Sciatic nerve (tissue), 2 donors: Measurements from ENCODE around the gene TMEM184B. TPM values are rescaled to one million over a fixed set of nuclear protein-coding genes. Genes with fewer than 3 reads are reported as not detected.

Experiments
- ATAC-seq: fragments of 200-7000 bp; cut with Tn5 transposase; one replicate; pipeline ENCODE4 v1.9.1; 2020; ENCODE audit warnings: mild to moderate bottlenecking, moderate library complexity
- DNase-seq: peaks from one replicate; pipeline ENCODE4 v3.0.0-alpha.2; 2020; ENCODE audit warnings: low spot score
- intact Hi-C: fragments of 100-400 bp; cut with DNase I; formaldehyde crosslinking; loops from one replicate; pipeline ENCODE4 v1.14.2; 2022
- total RNA-seq: library from RNA; stranded (reverse); fragmentation: NEBNext Ultra II Directional; extraction: Animal tissue kit (Norgen Biotek cat#: 25700); gene quantifications from one replicate; pipeline ENCODE4 v1.2.1, GENCODE V29; 2021
- donor health status: DM: no; HTN: no; CAD: no.
- donor health status: DM: no; HTN: no; CAD: no.

Gene TMEM184B
- 72.7 TPM for total RNA-seq

- peak; percentile 87 for DNase-seq
- ATAC-seq, result peak; percentile 87
- intact Hi-C loops, result no loop called here
Observed at GRCh38 chr22:38272373-38273134, at the start of gene TMEM184B. TMEM184B (minus strand) TSS chr22:38273010; CDS start chr22:38247961, 25,049 bp downstream.

- ATAC-seq, result no peak
- intact Hi-C loops, result no loop called here
- DNase-seq, result no peak
Observed at GRCh38 chr22:38320605-38321402, 48.0 kb upstream of the TMEM184B start.

DNA sequence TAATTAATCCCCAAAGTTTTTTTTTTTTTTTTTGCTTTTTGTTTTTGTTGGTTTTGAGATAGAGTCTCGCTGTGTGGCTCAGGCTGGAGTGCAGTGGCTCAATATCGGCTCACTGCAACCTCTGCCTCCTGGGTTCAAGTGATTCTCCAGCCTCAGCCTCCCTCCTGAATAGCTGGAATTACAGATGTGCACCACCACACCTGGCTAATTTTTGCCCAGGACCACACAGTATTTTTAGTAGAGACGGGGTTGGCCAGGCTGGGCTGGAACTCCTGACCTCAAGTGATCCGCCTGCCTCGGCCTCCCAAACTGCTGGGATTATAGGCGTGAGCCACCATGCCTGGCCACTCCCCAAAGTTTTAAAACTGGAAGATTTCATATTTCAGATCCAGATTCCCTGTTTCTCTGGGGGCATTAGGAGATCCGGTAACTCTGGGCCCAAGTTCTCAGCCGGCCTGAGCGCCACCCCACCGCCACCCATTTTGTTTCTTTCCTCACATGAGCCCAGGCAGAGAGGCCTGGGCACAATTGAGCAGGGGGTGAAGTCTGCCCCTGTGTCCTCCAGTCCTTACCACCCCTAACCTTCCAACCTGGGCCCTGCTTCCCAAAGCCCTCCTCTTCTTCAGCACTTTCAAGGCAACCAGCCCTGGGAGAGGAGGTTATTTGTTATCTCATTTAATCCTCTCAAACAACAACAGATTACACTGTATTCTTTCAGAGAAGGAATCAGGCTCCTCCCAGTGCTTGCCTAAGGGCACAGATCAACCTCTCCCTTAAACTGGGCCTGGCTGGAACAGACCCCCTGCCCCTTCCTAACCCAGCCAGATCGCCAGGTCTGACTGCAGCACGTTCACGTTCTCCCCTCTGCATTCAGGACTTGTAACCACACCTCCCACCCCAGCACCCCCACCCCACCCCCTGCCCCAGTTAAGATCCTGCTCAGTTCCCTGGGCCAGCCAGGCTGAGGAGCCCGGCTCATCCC is 46.3 kb upstream of the TMEM184B start:
- intact Hi-C loops, result loop anchor here (10.0 kb wide), 1 partner anchor 74 kb away; no protein-coding TSS in a partner anchor
- ATAC-seq, result no peak
- no peak for DNase-seq

DNA sequence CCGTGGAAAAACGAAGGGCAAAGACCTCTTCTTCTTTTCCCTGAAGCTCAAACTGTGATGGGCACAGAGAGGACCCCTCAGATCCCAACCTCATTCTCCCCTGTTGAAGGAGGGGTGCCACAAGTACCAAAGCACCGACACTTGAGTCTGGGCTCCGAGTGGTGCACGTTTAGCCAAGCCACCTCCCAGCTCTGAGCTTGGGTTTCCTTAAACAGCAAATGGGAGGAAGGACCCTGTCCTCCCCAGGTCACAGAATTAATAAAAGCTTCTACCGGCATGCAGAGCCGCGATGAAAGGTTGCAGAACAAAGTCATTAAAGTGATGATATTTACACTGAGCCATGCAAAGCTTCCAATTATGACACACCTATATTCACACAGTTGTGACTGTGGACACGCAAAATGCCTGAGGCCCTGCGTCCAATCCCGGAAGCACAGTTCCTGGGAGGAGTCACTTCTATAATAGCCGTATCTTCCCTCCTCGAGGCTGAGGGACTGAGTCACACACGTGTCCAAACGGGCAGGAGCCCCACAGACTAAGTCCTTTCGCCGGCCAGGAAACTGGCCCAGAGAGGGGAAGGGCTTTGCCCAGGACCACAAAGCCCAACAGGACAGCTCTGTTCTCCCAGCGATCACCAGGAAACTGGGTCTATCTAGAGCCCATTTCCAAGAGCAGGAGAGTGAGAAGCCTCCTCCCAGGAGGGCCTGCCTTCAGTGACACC is 45.3 kb upstream of the TMEM184B start:
- intact Hi-C loops, result loop anchor here (10.0 kb wide), 1 partner anchor 73 kb away; no protein-coding TSS in a partner anchor
- DNase-seq (peak; percentile 75), ATAC-seq (peak; percentile 56)

DNA sequence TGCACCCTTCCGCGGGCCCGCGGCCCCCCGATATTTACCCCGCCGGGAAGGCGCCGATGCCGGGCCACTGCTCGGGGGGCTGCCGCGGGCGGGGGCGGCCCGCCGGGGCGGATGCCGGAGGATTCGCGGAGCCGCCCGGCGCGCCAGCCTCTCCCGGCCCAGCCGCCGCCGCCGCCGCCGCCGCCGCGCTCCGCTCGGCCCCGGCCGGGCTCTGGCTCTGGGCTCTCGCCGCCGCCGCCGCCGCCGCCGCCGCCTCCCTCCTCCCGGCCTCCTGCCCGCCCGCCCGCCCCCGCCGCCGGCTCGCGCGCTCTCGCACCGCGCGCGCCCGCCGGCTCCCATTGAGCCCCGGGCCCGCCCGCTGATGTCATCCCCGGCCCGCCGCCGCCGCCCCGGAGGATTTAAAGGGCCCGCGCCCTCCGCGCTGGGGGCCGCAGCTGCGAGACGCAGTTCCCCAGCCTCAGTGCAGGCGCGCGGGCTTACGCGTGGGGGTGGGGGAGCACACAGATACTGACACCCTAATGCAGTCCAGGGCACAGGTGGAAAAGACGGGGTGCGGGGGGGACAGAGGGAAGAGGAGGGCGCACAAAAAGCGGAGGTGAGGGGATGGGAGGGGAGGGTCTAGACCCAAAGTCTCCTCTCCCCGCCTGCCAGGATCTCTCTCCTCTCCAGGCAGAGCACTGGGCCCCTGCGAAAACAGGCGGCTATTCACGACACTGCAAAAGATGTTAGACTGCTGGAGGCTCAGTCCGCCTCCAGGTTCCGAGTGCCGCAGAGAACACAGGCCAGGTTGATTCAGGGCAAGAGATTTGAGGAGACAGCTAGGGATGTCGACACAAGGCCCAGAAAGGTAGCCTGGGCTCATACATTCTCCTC is 44.5 kb upstream of the TMEM184B start, which contains the start of gene CSNK1E:
CSNK1E (minus strand) TSS at position 312 of the 873 bp plus-strand sequence. CDS start 3,276 bp downstream, outside the sequence.
- ATAC-seq (peak; percentile 73), DNase-seq (peak; percentile 91)
- intact Hi-C loops, result loop anchor here (10.0 kb wide), 1 partner anchor 73 kb away; no protein-coding TSS in a partner anchor

DNA sequence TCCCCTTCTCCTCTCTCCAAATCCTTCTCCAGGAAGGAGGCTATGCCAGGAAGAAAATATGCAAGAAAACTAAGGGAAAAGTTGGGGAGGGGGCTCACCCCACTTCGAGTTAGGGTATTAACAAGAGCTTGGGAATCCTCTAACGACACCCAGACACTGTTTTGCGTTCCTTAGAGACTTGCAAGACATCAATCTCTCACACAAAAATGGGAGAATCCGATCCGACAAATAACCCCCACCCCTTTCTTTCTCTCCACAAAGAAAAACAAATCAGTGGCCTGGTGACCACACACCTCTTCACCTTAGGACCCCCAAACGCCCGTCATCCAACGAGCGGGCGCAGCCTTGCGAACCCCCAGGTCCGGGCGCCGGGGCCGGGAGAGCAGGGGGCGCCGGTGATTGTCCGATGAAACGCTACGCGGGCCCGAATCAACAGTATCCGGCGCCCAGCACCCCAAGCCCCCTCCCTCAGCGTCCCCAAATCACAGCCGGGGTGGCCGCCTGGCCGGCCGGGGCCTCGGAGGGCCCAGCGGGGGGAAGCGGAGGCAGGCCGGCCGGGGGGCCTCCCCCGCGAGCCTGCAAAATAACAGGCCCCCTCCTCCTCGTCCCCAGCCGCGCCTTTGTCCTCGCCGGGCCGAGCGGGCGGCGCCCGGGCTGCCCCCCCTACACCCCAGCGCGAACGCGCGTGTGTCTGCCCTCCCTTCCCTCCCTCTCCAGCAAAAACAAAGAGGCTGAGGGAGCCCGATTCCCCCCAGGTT is 43.7 kb upstream of the TMEM184B start:
- intact Hi-C loops, result loop anchor here (10.0 kb wide), 1 partner anchor 72 kb away; no protein-coding TSS in a partner anchor
- peak; percentile 55 for ATAC-seq

GRCh38 chr22:38315823-38316363 is 43.1 kb upstream of the TMEM184B start:
- ATAC-seq (no peak), DNase-seq (no peak)
- intact Hi-C loops, result loop anchor here (10.0 kb wide), 1 partner anchor 71 kb away; no protein-coding TSS in a partner anchor

More for the DNA sequence above, 43.7 kb upstream of the TMEM184B start:
- peak; percentile 86 for DNase-seq

GRCh38 chr22:38314933-38315822 is 42.4 kb upstream of the TMEM184B start:
- ATAC-seq, result peak; percentile 0
- intact Hi-C loops, result loop anchor here (10.0 kb wide), 1 partner anchor 70 kb away; no protein-coding TSS in a partner anchor
- no peak for DNase-seq

DNA sequence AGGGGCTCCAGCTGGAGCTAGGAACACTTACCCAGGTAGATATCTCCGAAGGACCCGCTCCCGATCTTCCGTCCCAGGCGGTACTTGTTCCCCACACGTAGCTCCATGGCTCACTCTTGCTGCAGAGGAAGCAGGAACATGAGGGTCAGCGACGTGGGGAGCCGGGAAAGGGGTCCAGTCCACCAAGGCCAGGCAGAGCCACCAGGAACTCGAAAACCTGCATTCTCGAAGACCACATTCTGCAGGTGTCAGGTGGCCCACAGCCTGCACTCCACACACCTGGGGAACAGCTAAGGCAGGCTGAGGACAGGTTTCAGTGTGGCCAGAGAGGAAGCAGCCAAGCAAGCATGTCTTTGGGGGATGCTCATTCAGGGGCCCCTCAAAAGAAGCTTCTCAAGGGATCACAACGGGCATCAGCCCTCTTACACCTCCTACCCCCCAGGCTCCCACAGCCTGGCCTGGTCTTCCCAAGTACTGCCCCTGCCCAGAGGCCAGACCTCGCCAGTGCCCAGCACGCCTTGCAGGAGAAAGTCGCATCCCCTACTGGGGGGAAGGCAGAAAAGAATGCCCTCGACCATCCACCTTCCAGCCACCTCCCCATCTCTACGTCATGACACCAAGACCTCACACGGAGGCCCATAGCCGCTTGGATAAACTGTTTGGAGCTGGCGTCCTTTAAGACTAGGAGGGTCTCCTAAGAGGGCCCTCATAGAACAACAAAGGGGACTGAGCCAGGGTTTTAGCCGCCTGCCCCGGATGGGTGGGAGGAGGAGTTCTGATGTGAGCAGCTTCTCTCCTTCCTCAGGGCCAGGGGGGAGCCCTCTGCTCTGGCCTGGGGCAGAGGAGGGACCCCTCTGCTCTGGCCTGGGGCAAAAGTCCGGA is 41.5 kb upstream of the TMEM184B start:
- ATAC-seq, result peak; percentile 4
- no peak for DNase-seq
- intact Hi-C loops, result loop anchor here (10.0 kb wide), 1 partner anchor 69 kb away; no protein-coding TSS in a partner anchor

- ATAC-seq (peak; percentile 40), DNase-seq (peak; percentile 81)
- intact Hi-C loops, result loop anchor here (10.0 kb wide), 1 partner anchor 69 kb away; no protein-coding TSS in a partner anchor
Observed at GRCh38 chr22:38313384-38313955, 40.7 kb upstream of the TMEM184B start.

DNA sequence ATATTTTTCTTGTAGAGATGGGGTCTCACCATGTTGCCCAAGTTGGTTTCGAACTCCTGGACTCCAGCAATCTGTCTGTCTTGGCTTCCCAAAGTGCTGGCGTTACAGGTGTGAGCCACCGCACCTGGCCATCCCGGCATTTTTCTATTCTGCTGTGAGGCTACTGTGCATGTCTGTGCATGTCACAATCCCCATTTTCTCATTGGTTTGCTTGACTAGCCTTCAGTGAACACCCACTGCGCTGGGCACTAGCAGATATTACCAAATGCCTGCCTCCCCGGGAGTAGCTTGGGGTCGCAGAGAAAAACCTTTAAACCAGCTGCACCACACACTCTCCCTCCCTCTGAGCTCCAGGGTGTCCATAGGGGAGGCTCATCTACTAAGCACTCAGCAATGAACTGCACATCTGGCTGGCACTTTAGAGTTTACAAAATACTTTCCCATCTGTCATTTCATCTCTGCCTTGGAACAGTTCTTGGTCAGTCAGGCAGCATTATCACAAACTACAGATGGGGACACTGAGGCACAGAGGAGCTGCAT is 39.5 kb upstream of the TMEM184B start:
- no peak for ATAC-seq
- no peak for DNase-seq

GRCh38 chr22:38311323-38311620 is 38.5 kb upstream of the TMEM184B start:
- intact Hi-C loops, result loop anchor here (10.0 kb wide), 1 partner anchor 66 kb away; no protein-coding TSS in a partner anchor
- ATAC-seq, result no peak
- DNase-seq, result no peak

More for the DNA sequence above, 39.5 kb upstream of the TMEM184B start:
- intact Hi-C loops, result loop anchor here (10.0 kb wide), 1 partner anchor 68 kb away; no protein-coding TSS in a partner anchor
